Chondrocyte (in vitro differentiated cells): ENCODE data around the gene PRSS56. TPM values are rescaled to one million over a fixed set of nuclear protein-coding genes. Genes with fewer than 3 reads are reported as not detected.

Experiments used
- DNase-seq: peaks from one replicate; pipeline ENCODE4 v3.0.0; 2021; ENCODE audit warnings: mixed read lengths, low spot score
- H3K27ac Mint-ChIP-seq: one replicate; pipeline ENCODE4 v1.8.0; 2021; ENCODE audit warnings: mild to moderate bottlenecking, moderate library complexity, mixed read lengths; ENCODE audit not compliant: unreplicated experiment
- H3K27me3 Mint-ChIP-seq: 2 replicates; pipeline ENCODE4 v1.8.0; 2021; ENCODE audit warnings: low read depth, mixed read lengths
- H3K36me3 Mint-ChIP-seq: 2 replicates; pipeline ENCODE4 v1.8.0; 2021; ENCODE audit warnings: low read depth, mixed read lengths
- H3K4me1 Mint-ChIP-seq: 2 replicates; pipeline ENCODE4 v1.8.0; 2021; ENCODE audit warnings: low read depth, mild to moderate bottlenecking, mixed read lengths
- H3K4me3 Mint-ChIP-seq: one replicate; pipeline ENCODE4 v1.8.0; 2021; ENCODE audit warnings: mild to moderate bottlenecking, moderate library complexity, mixed read lengths; ENCODE audit not compliant: unreplicated experiment
- H3K9me3 Mint-ChIP-seq: 2 replicates; pipeline ENCODE4 v1.8.0; 2021; ENCODE audit warnings: low read depth, mixed read lengths
- CTCF ChIP-seq: fragments of 200-600 bp; sonication (generic); IDR thresholded peaks from 2 replicates; pipeline ENCODE4 v1.5.0; 2021; ENCODE audit warnings: antibody characterized with exemption, mild to moderate bottlenecking, moderate library complexity
- total RNA-seq: library from RNA; stranded (reverse); gene quantifications from 3 replicates; pipeline ENCODE4 v1.2.1, GENCODE V29; 2021

Gene PRSS56
- total RNA-seq, 1 donor from 2014 or later: not detected

DNA sequence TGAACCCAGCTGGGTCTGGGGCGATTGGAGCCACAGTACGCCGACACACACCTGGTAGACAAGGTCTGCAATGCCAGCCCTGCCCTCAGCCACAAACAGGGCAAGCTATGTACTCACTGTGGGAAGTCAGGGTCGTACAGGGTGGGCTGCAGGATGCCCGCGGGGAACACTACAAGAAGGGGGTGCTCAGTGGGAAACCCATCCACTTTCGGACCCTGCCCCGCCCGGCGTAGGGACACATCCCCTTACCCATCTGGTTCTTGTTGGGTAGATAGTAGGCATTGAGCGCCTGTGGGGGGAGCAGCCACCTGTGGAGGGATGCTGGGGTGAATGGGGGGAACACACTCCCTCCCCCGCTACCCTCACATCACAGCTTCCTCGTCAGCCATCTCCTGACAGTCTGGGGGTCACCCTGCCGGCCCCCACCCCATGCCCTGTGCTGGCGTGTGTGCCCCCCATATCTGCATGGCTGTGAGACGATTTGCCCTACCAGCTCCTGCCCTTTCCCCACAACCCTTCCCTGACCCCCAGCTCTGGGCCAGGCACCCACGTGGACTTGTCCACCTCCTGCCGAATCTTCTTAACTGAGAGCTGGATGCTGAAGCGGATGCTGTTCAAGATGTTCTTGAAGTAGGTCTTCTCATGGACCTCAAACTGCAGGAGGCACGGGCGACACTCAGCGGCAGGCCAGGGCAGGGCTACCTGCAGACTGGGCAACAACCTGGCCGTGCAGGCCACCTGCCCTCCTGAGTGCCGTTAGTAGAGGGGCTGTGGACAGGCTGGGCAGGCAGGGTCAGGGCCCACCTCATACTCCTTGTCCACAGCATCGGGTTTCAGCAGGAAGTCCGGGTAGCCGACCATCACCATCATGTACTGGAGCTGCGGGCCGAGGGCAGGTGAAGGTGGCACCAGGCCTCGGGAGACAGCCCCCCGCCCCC lies 37.6 kb upstream of the PRSS56 start:
- Mint-ChIP-seq H3K36me3 (no peaks in the 10 kb centered on the region), H3K27me3 (peaks cover 50% of the 10 kb centered on the region), H3K4me1 (peaks cover 7% of the 10 kb centered on the region), H3K27ac (no peak overlapping the region), H3K4me3 (no peak overlapping the region), H3K9me3 (no peaks in the 10 kb centered on the region)
- no peak for TF ChIP-seq CTCF
- peak; percentile 79 for DNase-seq

DNA sequence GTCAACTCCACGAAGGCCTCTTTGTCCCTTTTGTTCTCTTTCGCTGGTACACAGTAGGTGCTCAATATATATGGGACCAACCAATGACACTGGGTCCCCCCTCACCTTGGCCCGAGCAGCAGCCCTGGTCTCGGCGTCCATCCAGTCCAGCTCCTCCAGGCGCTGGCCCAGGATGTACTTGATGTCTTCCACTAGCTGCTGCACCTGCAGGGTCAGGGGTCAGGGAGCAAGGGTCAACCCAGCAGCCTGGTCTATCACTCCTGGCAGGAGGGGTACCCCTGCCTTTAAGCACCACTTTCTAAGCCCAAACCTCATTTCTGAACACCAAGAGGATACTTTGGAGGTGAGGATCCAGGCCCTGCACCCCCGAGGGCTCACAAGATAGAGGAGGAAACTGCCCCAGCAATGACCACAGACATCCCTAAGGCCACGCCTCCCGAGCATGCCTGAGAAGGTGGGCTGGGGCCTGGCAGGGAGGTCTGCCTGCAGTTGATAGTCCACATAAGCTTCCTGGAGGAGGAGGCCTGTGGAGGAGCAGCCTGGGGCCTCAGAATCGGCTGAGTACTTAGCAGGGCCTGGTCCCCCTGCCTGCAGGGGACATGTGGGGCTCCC lies 36.8 kb upstream of the PRSS56 start:
- Mint-ChIP-seq H3K27ac (no peak overlapping the region), H3K9me3 (no peaks in the 10 kb centered on the region), H3K4me3 (no peak overlapping the region), H3K4me1 (peaks cover 7% of the 10 kb centered on the region), H3K27me3 (peaks cover 49% of the 10 kb centered on the region), H3K36me3 (no peaks in the 10 kb centered on the region)
- peak; percentile 78 for DNase-seq
- TF ChIP-seq CTCF: no peak

GRCh38 chr2:232483923-232484627 lies 36.1 kb upstream of the PRSS56 start:
- Mint-ChIP-seq H3K9me3 (no peaks in the 10 kb centered on the region), H3K27me3 (peaks cover 54% of the 10 kb centered on the region), H3K36me3 (no peaks in the 10 kb centered on the region), H3K4me3 (no peak overlapping the region), H3K27ac (no peak overlapping the region), H3K4me1 (peaks cover 7% of the 10 kb centered on the region)
- peak; percentile 88 for DNase-seq
- TF ChIP-seq CTCF: no peak

- peaks cover 7% of the 10 kb centered on the region for H3K4me1 Mint-ChIP-seq
- peak; percentile 68 for DNase-seq
- no peak for TF ChIP-seq CTCF
- H3K27ac Mint-ChIP-seq: no peak overlapping the region
- H3K4me3 Mint-ChIP-seq: no peak overlapping the region
- no peaks in the 10 kb centered on the region for H3K9me3 Mint-ChIP-seq
- H3K27me3 Mint-ChIP-seq: peaks cover 51% of the 10 kb centered on the region
- no peaks in the 10 kb centered on the region for H3K36me3 Mint-ChIP-seq
These were observed 35.4 kb upstream of the PRSS56 start for GRCh38 chr2:232484628-232485347.
